ENCODE data around the gene GAPVD1.

DNA sequence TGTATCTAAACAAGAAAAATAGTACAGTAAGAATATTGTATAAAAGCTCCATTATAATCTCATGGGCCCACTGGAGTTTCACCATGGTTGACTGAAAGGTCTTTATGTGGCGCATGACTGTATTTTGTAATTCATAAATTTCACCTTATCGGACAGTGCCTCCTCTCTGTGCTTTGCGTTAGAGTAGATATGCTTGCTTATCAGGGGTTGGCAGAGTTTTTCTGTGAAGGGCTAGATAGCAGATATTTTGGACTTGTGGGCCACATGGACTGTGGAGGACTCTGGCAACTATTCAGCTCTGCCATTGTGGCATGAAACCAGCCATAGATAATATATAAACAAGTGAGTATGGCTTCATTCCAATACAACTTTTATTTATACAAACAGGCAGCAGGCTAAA lies 23.2 kb downstream of the GAPVD1 start:
- TF ChIP-seq GABPA (IDR thresholded peaks at IDR 0.05; ENCODE audit: low read depth) (no peak), EZH2 (IDR thresholded peaks at IDR 0.05; ENCODE audit: borderline replicate concordance, control insufficient read depth, low read depth, low read length) (no peak), JUND (IDR thresholded peaks at IDR 0.05; ENCODE audit: low read depth, low read length) (no peak)
- TF ChIP-seq, protein P1, sequence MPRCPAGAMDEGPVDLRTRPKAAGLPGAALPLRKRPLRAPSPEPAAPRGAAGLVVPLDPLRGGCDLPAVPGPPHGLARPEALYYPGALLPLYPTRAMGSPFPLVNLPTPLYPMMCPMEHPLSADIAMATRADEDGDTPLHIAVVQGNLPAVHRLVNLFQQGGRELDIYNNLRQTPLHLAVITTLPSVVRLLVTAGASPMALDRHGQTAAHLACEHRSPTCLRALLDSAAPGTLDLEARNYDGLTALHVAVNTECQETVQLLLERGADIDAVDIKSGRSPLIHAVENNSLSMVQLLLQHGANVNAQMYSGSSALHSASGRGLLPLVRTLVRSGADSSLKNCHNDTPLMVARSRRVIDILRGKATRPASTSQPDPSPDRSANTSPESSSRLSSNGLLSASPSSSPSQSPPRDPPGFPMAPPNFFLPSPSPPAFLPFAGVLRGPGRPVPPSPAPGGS (IDR thresholded peaks at IDR 0.05; ENCODE audit: borderline replicate concordance, insufficient read depth, low read depth, low read length, poor library complexity, severe bottlenecking) = no peak
- TF ChIP-seq, protein P2, sequence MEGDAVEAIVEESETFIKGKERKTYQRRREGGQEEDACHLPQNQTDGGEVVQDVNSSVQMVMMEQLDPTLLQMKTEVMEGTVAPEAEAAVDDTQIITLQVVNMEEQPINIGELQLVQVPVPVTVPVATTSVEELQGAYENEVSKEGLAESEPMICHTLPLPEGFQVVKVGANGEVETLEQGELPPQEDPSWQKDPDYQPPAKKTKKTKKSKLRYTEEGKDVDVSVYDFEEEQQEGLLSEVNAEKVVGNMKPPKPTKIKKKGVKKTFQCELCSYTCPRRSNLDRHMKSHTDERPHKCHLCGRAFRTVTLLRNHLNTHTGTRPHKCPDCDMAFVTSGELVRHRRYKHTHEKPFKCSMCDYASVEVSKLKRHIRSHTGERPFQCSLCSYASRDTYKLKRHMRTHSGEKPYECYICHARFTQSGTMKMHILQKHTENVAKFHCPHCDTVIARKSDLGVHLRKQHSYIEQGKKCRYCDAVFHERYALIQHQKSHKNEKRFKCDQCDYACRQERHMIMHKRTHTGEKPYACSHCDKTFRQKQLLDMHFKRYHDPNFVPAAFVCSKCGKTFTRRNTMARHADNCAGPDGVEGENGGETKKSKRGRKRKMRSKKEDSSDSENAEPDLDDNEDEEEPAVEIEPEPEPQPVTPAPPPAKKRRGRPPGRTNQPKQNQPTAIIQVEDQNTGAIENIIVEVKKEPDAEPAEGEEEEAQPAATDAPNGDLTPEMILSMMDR (IDR thresholded peaks at IDR 0.05 in 2 of 3, conservative IDR thresholded peaks at IDR 0.05 in 1 of 3; ENCODE audit: control insufficient read depth in 2 of 3, extremely low read depth in 1 of 3, insufficient read depth in 1 of 3, low read depth in 3 of 3, low read length in 3 of 3) = no peak

All from GM12878 (cell line).